Mesothelial cell of epicardium (in vitro differentiated cells): ENCODE results near the gene CDX1. TPM values are rescaled to one million over a fixed set of nuclear protein-coding genes. Genes with fewer than 3 reads are reported as not detected.

Source experiments
- DNase-seq, 2 experiments: peaks; one replicate each; pipeline ENCODE4 v3.0.0; 2021; ENCODE audit warnings: low spot score in 2 of 2; ENCODE audit not compliant: unreplicated experiment in 2 of 2
- H3K27ac Mint-ChIP-seq: 2 replicates; pipeline ENCODE4 v1.8.0; 2021; ENCODE audit warnings: mixed read lengths
- H3K27me3 Mint-ChIP-seq: 2 replicates; pipeline ENCODE4 v1.8.0; 2021; ENCODE audit warnings: low read depth, mixed read lengths
- H3K36me3 Mint-ChIP-seq: 2 replicates; pipeline ENCODE4 v1.8.0; 2021; ENCODE audit warnings: mixed read lengths
- H3K4me1 Mint-ChIP-seq: 2 replicates; pipeline ENCODE4 v1.8.0; 2021; ENCODE audit warnings: mixed read lengths
- H3K4me3 Mint-ChIP-seq: 2 replicates; pipeline ENCODE4 v1.8.0; 2021; ENCODE audit warnings: mild to moderate bottlenecking, moderate library complexity, mixed read lengths
- H3K9me3 Mint-ChIP-seq: 2 replicates; pipeline ENCODE4 v1.8.0; 2021; ENCODE audit warnings: mixed read lengths
- CTCF ChIP-seq: fragments of 200-600 bp; sonication (generic); IDR thresholded peaks from one replicate; pipeline ENCODE4 v1.5.0; 2021; ENCODE audit warnings: antibody characterized with exemption; ENCODE audit not compliant: unreplicated experiment
- total RNA-seq: library from RNA; stranded (reverse); gene quantifications from 3 replicates; pipeline ENCODE4 v1.2.1, GENCODE V29; 2021

CDX1 gene
- total RNA-seq, 1 donor from 2014 or later, result 0.51 TPM

GRCh38 chr5:150195736-150196485, 29.3 kb downstream of the CDX1 start:
- Mint-ChIP-seq H3K9me3 (no peaks in the 10 kb centered on the region), H3K4me1 (peaks cover 8% of the 10 kb centered on the region), H3K4me3 (no peak overlapping the region), H3K36me3 (no peaks in the 10 kb centered on the region), H3K27ac (no peak overlapping the region), H3K27me3 (peaks cover 49% of the 10 kb centered on the region)
- DNase-seq, result no peak
- no peak for TF ChIP-seq CTCF

GRCh38 chr5:150196514-150196913, 29.9 kb downstream of the CDX1 start:
- Mint-ChIP-seq H3K4me1 (peaks cover 7% of the 10 kb centered on the region), H3K9me3 (no peaks in the 10 kb centered on the region), H3K4me3 (no peak overlapping the region), H3K27me3 (peaks cover 43% of the 10 kb centered on the region), H3K36me3 (no peaks in the 10 kb centered on the region), H3K27ac (no peak overlapping the region)
- no peak for TF ChIP-seq CTCF
- DNase-seq, result no peak

GRCh38 chr5:150196986-150197385, 30.4 kb downstream of the CDX1 start:
- no peak for DNase-seq
- no peak overlapping the region for H3K4me3 Mint-ChIP-seq
- no peaks in the 10 kb centered on the region for H3K9me3 Mint-ChIP-seq
- H3K27ac Mint-ChIP-seq, result no peak overlapping the region
- H3K36me3 Mint-ChIP-seq, result no peaks in the 10 kb centered on the region
- H3K4me1 Mint-ChIP-seq, result peaks cover 7% of the 10 kb centered on the region
- TF ChIP-seq CTCF, result no peak
- H3K27me3 Mint-ChIP-seq, result peaks cover 38% of the 10 kb centered on the region

- no peaks in the 10 kb centered on the region for H3K36me3 Mint-ChIP-seq
- peaks cover 7% of the 10 kb centered on the region for H3K4me1 Mint-ChIP-seq
- no peak for TF ChIP-seq CTCF
- H3K9me3 Mint-ChIP-seq, result no peaks in the 10 kb centered on the region
- H3K27ac Mint-ChIP-seq, result no peak overlapping the region
- H3K27me3 Mint-ChIP-seq, result peaks cover 35% of the 10 kb centered on the region
- no peak for DNase-seq
- H3K4me3 Mint-ChIP-seq, result no peak overlapping the region
These were observed 30.9 kb downstream of the CDX1 start for GRCh38 chr5:150197476-150197875.

- peaks cover 25% of the 10 kb centered on the region for H3K27me3 Mint-ChIP-seq
- no peaks in the 10 kb centered on the region for H3K36me3 Mint-ChIP-seq
- no peak for DNase-seq
- peaks cover 3% of the 10 kb centered on the region for H3K4me1 Mint-ChIP-seq
- TF ChIP-seq CTCF, result no peak
- H3K9me3 Mint-ChIP-seq, result no peaks in the 10 kb centered on the region
- H3K27ac Mint-ChIP-seq, result no peak overlapping the region
- no peak overlapping the region for H3K4me3 Mint-ChIP-seq
These were observed 35.9 kb downstream of the CDX1 start for GRCh38 chr5:150202501-150202900.
